SK-N-SH (cell line): Measurements from ENCODE around the gene HP1BP3. TPM values are rescaled to one million over a fixed set of nuclear protein-coding genes. Genes with fewer than 3 reads are reported as not detected.

ENCODE experiments used
- CTCF ChIA-PET: fragments of 300-600, 350-600 bp; formaldehyde crosslinking; extraction: SDS; loops from one replicate; lab custom pipeline; 2021; lab: Yijun Ruan, JAX
- POLR2A ChIA-PET: fragments of 350-600 bp; sonication (Branson Sonifier 250); formaldehyde crosslinking; extraction: SDS; loops from one replicate; lab custom pipeline; 2020; ENCODE audit warnings: antibody characterized with exemption, inconsistent platforms; lab: Yijun Ruan, JAX
- DNase-seq: peaks from one replicate; pipeline ENCODE4 v3.0.0; 2012
- H2AFZ ChIP-seq: fragments of 200-600 bp; sonication (generic); 2 replicates; pipeline ENCODE4 v1.8.1; 2016; ENCODE audit warnings: antibody characterized with exemption, mild to moderate bottlenecking, low read depth
- H3F3A ChIP-seq: fragments of 200-600 bp; sonication (generic); replicated peaks from 2 replicates; pipeline ENCODE3; 2016; ENCODE audit warnings: antibody characterized with exemption, mild to moderate bottlenecking; ENCODE audit not compliant: insufficient read depth
- H3K27ac ChIP-seq, 2 experiments: fragments of 200-500 bp in 1 of 2; fragments of 200-600 bp in 1 of 2; sonication (Bioruptor generic) in 1 of 2; sonication (generic), shearing (Covaris generic) in 1 of 2; 2 replicates each; pipeline versions ENCODE4 v1.5.1 to v1.6.1; 2014 to 2016; ENCODE audit warnings: low read depth in 2 of 2, inconsistent platforms in 1 of 2, low read length in 1 of 2, mild to moderate bottlenecking in 1 of 2, mixed read lengths in 1 of 2
- H3K27me3 ChIP-seq: fragments of 200-600 bp; sonication (generic), shearing (Covaris generic); 2 replicates; pipeline ENCODE4 v1.6.1; 2016; ENCODE audit warnings: mixed run types; ENCODE audit not compliant: insufficient read depth
- H3K36me3 ChIP-seq, 2 experiments: fragments of 200-500 bp in 1 of 2; fragments of 200-600 bp in 1 of 2; sonication (Bioruptor generic) in 1 of 2; sonication (generic) in 1 of 2; replicated peaks in 1 of 2; 2 replicates each; pipeline versions ENCODE3 to v1.5.1; 2014 to 2016; ENCODE audit warnings: low read length in 1 of 2, mild to moderate bottlenecking in 1 of 2; ENCODE audit not compliant: insufficient read depth in 2 of 2, control insufficient read depth in 1 of 2
- H3K4me1 ChIP-seq, 2 experiments: fragments of 200-500 bp in 1 of 2; fragments of 200-600 bp in 1 of 2; sonication (Bioruptor generic) in 1 of 2; sonication (generic), shearing (Covaris generic) in 1 of 2; 2 replicates each; pipeline versions ENCODE4 v1.5.1 to v1.6.1; 2014 to 2016; ENCODE audit warnings: low read depth in 1 of 2, low read length in 1 of 2, mixed run types in 1 of 2; ENCODE audit not compliant: insufficient read depth in 2 of 2, control insufficient read depth in 1 of 2
- H3K4me2 ChIP-seq: fragments of 200-600 bp; sonication (generic), shearing (Covaris generic); 2 replicates; pipeline ENCODE4 v1.6.1; 2017; ENCODE audit warnings: mixed run types
- H3K4me3 ChIP-seq, 2 experiments: fragments of 200-500 bp in 1 of 2; fragments of 200-600 bp in 1 of 2; sonication (Bioruptor generic) in 1 of 2; sonication (generic), shearing (Covaris generic) in 1 of 2; 2 replicates each; pipeline versions ENCODE4 v1.5.1 to v1.8.1; 2014 to 2016; ENCODE audit warnings: low read depth in 2 of 2, inconsistent platforms in 1 of 2, low read length in 1 of 2, mild to moderate bottlenecking in 1 of 2, mixed read lengths in 1 of 2, moderate library complexity in 1 of 2
- H3K79me2 ChIP-seq: fragments of 200-600 bp; sonication (generic); 2 replicates; pipeline ENCODE4 v1.8.1; 2017; ENCODE audit warnings: mild to moderate bottlenecking; ENCODE audit not compliant: insufficient read depth
- H3K9ac ChIP-seq: fragments of 200-600 bp; sonication (generic); 2 replicates; pipeline ENCODE4 v1.6.1; 2017; ENCODE audit warnings: mixed run types
- H3K9me2 ChIP-seq: fragments of 200-600 bp; sonication (generic); 2 replicates; pipeline ENCODE4 v1.6.1; 2017; ENCODE audit warnings: mixed run types
- H3K9me3 ChIP-seq: fragments of 200-600 bp; sonication (generic); 2 replicates; pipeline ENCODE4 v1.6.1; 2017; ENCODE audit warnings: mixed run types, mild to moderate bottlenecking, moderate library complexity
- H4K20me1 ChIP-seq: fragments of 200-600 bp; sonication (generic); 2 replicates; pipeline ENCODE4 v1.6.1; 2017; ENCODE audit warnings: mild to moderate bottlenecking, mixed run types; ENCODE audit not compliant: insufficient read depth
- EP300 ChIP-seq, 2 experiments: IDR thresholded peaks; 2 replicates each; pipeline versions ENCODE4 v1.4.0 to v1.6.1; 2012; ENCODE audit warnings: borderline replicate concordance in 1 of 2, low read depth in 1 of 2, low read length in 1 of 2
- EZH2phosphoT487 ChIP-seq: fragments of 200-600 bp; sonication (generic); IDR thresholded peaks from 2 replicates; pipeline ENCODE4 v1.6.1; 2017; ENCODE audit warnings: low read depth, mixed run types, mild to moderate bottlenecking, antibody characterized with exemption, moderate library complexity, borderline replicate concordance
- GATA2 ChIP-seq: sonication (generic); formaldehyde crosslinking; IDR thresholded peaks from 2 replicates; pipeline ENCODE4 v1.5.0; 2020; ENCODE audit warnings: mild to moderate bottlenecking, missing genetic modification reagents
- MXI1 ChIP-seq: IDR thresholded peaks from 2 replicates; pipeline ENCODE4 v1.6.1; 2012; ENCODE audit warnings: mild to moderate bottlenecking, low read depth, low read length, improper control_type of control experiment
- NRF1 ChIP-seq: IDR thresholded peaks from 2 replicates; pipeline ENCODE4 v1.6.1; 2012; ENCODE audit warnings: low read depth, mild to moderate bottlenecking, low read length
- PBX3 ChIP-seq: IDR thresholded peaks from 2 replicates; pipeline ENCODE4; 2012
- RCOR1 ChIP-seq: fragments of 150-350 bp; IDR thresholded peaks from 2 replicates; pipeline ENCODE4 v1.6.1; 2017; ENCODE audit warnings: antibody characterized with exemption, low read length
- RXRA ChIP-seq: IDR thresholded peaks from 2 replicates; pipeline ENCODE4 v1.4.0; 2012; ENCODE audit warnings: low read depth, mild to moderate bottlenecking, borderline replicate concordance
- SMC3 ChIP-seq: IDR thresholded peaks from 2 replicates; pipeline ENCODE4 v1.6.1; 2012; ENCODE audit warnings: low read depth, low read length, improper control_type of control experiment
- TAF1 ChIP-seq: IDR thresholded peaks from 2 replicates; pipeline ENCODE4 v1.6.1; 2012; ENCODE audit warnings: low read depth, mild to moderate bottlenecking, low read length, moderate library complexity, borderline replicate concordance
- TCF12 ChIP-seq: IDR thresholded peaks from 2 replicates; pipeline ENCODE4 v1.4.0; 2012
- TEAD4 ChIP-seq: IDR thresholded peaks from 2 replicates; pipeline ENCODE4 v1.4.0; 2012; ENCODE audit warnings: mild to moderate bottlenecking, borderline replicate concordance; ENCODE audit not compliant: insufficient read depth
- YY1 ChIP-seq: IDR thresholded peaks from 2 replicates; pipeline ENCODE4 v1.4.0; 2012; ENCODE audit warnings: low read depth, mild to moderate bottlenecking
- whole genome bisulfite sequencing: methylation state at CpG from one replicate; pipeline ENCODE4 v1.1.6; 2017; ENCODE audit warnings: low lambda C conversion rate; 5-methylcytosine and 5-hydroxymethylcytosine counted together
- polyA plus RNA-seq, 3 experiments: library from polyadenylated mRNA; depleted of rRNA; stranded (reverse); fragments of >200 nt; gene quantifications; 2 replicates each; pipeline ENCODE4 v1.2.3, GENCODE V29; 2012
- TF ChIP-seq, protein P1 (sequence below): IDR thresholded peaks from 2 replicates; pipeline ENCODE4 v1.4.0; 2012; ENCODE audit warnings: low read depth, borderline replicate concordance
- TF ChIP-seq, protein P2 (sequence below): IDR thresholded peaks from 2 replicates; pipeline ENCODE4 v1.4.0; 2012; ENCODE audit warnings: low read depth, borderline replicate concordance
- TF ChIP-seq, protein P3 (sequence below): fragments of 150-350 bp; IDR thresholded peaks from 2 replicates; pipeline ENCODE4 v1.6.1; 2017; ENCODE audit warnings: antibody characterized with exemption, low read length, low read depth, borderline replicate concordance
- TF ChIP-seq, protein P4 (sequence below): fragments of 150-350 bp; IDR thresholded peaks from 2 replicates; pipeline ENCODE4 v1.6.1; 2016; ENCODE audit warnings: mild to moderate bottlenecking, low read depth, low read length

The HP1BP3 gene
- polyA plus RNA-seq, 1 of the 3 experiments (the other 2 are of a cell fraction) = 236 TPM

GRCh38 chr1:20708891-20709290 lies 78.2 kb downstream of the HP1BP3 start:
- WGBS = 76% methylated on average over 4 of the region's 5 CpGs
- Histone ChIP-seq H3K9me2 (no peaks in the 10 kb centered on the region), H3K9me3 (no peaks in the 10 kb centered on the region), H3K4me1 (peaks cover 0 to 7% of the 10 kb centered on the region in 2 experiments; a peak in 1 of 4 replicates)
- CTCF ChIA-PET = interaction anchor here (1.1 to 2.1 kb wide), 2 partner anchors 10 to 12 kb away, joined by 3 to 7 read pairs; no protein-coding TSS in a partner anchor
- no peak for TF ChIP-seq RXRA
- TF ChIP-seq NRF1 = no peak
- TF ChIP-seq TEAD4 = no peak
- no peak for TF ChIP-seq PBX3
- TF ChIP-seq MXI1 = no peak
- TF ChIP-seq, protein P1, sequence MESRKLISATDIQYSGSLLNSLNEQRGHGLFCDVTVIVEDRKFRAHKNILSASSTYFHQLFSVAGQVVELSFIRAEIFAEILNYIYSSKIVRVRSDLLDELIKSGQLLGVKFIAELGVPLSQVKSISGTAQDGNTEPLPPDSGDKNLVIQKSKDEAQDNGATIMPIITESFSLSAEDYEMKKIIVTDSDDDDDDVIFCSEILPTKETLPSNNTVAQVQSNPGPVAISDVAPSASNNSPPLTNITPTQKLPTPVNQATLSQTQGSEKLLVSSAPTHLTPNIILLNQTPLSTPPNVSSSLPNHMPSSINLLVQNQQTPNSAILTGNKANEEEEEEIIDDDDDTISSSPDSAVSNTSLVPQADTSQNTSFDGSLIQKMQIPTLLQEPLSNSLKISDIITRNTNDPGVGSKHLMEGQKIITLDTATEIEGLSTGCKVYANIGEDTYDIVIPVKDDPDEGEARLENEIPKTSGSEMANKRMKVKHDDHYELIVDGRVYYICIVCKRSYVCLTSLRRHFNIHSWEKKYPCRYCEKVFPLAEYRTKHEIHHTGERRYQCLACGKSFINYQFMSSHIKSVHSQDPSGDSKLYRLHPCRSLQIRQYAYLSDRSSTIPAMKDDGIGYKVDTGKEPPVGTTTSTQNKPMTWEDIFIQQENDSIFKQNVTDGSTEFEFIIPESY = no peak
- TF ChIP-seq, all 33 proteins: peak for 0
- no peak for DNase-seq
- H3K4me3 ChIP-seq = no peak overlapping the region
- no peaks in the 10 kb centered on the region for H3K79me2 ChIP-seq
- POLR2A ChIA-PET = no interaction called here
- no peak overlapping the region for H3K27ac ChIP-seq
- no peak overlapping the region for H3K4me2 ChIP-seq
- H3K27me3 ChIP-seq = no peaks in the 10 kb centered on the region
- H3F3A ChIP-seq = peaks cover 4% of the 10 kb centered on the region
- H3K36me3 ChIP-seq = no peaks in the 10 kb centered on the region
- no peak overlapping the region for H2AFZ ChIP-seq
- H3K9ac ChIP-seq = no peak overlapping the region
- no peaks in the 10 kb centered on the region for H4K20me1 ChIP-seq

- no peak overlapping the region for H3K4me2 ChIP-seq
- CTCF ChIA-PET = interaction anchor here (1.1 to 4.0 kb wide), 2 partner anchors 10 to 11 kb away, joined by 3 to 17 read pairs; no protein-coding TSS in a partner anchor
- H3K27me3 ChIP-seq = no peaks in the 10 kb centered on the region
- H3K4me3 ChIP-seq = no peak overlapping the region
- WGBS = 48% methylated on average over 3 of the region's 6 CpGs
- H3K9me3 ChIP-seq = no peaks in the 10 kb centered on the region
- no peak overlapping the region for H3K27ac ChIP-seq
- peaks cover 0 to 7% of the 10 kb centered on the region in 2 experiments; a peak in 1 of 4 replicates for H3K4me1 ChIP-seq
- no peaks in the 10 kb centered on the region for H4K20me1 ChIP-seq
- no peaks in the 10 kb centered on the region for H3K9me2 ChIP-seq
- H3F3A ChIP-seq = peaks cover 4% of the 10 kb centered on the region
- no peak overlapping the region for H2AFZ ChIP-seq
- H3K79me2 ChIP-seq = no peaks in the 10 kb centered on the region
- H3K36me3 ChIP-seq = no peaks in the 10 kb centered on the region
- POLR2A ChIA-PET = no interaction called here
- DNase-seq = no peak
- H3K9ac ChIP-seq = no peak overlapping the region
- TF ChIP-seq GATA2 (CRISPR knock-in tag) = no peak
- no peak for TF ChIP-seq YY1
- TF ChIP-seq EP300 (IDR thresholded peaks at IDR 0.05; ENCODE audit: borderline replicate concordance in 1 of 2, low read depth in 1 of 2, low read length in 1 of 2) = no peak
- no peak for TF ChIP-seq TAF1
- TF ChIP-seq SMC3 = no peak
- TF ChIP-seq, protein P2, sequence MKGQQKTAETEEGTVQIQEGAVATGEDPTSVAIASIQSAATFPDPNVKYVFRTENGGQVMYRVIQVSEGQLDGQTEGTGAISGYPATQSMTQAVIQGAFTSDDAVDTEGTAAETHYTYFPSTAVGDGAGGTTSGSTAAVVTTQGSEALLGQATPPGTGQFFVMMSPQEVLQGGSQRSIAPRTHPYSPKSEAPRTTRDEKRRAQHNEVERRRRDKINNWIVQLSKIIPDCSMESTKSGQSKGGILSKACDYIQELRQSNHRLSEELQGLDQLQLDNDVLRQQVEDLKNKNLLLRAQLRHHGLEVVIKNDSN = no peak
- TF ChIP-seq, protein P3, sequence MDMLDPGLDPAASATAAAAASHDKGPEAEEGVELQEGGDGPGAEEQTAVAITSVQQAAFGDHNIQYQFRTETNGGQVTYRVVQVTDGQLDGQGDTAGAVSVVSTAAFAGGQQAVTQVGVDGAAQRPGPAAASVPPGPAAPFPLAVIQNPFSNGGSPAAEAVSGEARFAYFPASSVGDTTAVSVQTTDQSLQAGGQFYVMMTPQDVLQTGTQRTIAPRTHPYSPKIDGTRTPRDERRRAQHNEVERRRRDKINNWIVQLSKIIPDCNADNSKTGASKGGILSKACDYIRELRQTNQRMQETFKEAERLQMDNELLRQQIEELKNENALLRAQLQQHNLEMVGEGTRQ = no peak
- TF ChIP-seq EZH2phosphoT487 = no peak
- no peak for TF ChIP-seq RCOR1
- no peak for TF ChIP-seq MXI1
- no peak for TF ChIP-seq TCF12
- TF ChIP-seq PBX3 = no peak
- TF ChIP-seq, protein P1 = no peak
- TF ChIP-seq, protein P4, sequence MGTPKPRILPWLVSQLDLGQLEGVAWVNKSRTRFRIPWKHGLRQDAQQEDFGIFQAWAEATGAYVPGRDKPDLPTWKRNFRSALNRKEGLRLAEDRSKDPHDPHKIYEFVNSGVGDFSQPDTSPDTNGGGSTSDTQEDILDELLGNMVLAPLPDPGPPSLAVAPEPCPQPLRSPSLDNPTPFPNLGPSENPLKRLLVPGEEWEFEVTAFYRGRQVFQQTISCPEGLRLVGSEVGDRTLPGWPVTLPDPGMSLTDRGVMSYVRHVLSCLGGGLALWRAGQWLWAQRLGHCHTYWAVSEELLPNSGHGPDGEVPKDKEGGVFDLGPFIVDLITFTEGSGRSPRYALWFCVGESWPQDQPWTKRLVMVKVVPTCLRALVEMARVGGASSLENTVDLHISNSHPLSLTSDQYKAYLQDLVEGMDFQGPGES = no peak
Observed at GRCh38 chr1:20708057-20708456, 79.0 kb downstream of the HP1BP3 start.
